SU-DHL-6 (cell line): Measurements from ENCODE around the gene NEFH.

Source experiments
- EZH2phosphoT487 ChIP-seq: fragments of 200-600 bp; sonication (generic), shearing (Covaris generic); conservative IDR thresholded peaks from 2 replicates; pipeline ENCODE4 v1.6.1; 2018; ENCODE audit warnings: mild to moderate bottlenecking, antibody characterized with exemption, low read length, moderate library complexity, mixed read lengths
- TF ChIP-seq, protein P1 (sequence below): fragments of 200-600 bp; sonication (generic); IDR thresholded peaks from one replicate; pipeline ENCODE4 v1.5.1; 2017; ENCODE audit warnings: antibody characterized with exemption, mild to moderate bottlenecking, low read length, moderate library complexity; ENCODE audit not compliant: insufficient read depth, poor library complexity, severe bottlenecking

DNA sequence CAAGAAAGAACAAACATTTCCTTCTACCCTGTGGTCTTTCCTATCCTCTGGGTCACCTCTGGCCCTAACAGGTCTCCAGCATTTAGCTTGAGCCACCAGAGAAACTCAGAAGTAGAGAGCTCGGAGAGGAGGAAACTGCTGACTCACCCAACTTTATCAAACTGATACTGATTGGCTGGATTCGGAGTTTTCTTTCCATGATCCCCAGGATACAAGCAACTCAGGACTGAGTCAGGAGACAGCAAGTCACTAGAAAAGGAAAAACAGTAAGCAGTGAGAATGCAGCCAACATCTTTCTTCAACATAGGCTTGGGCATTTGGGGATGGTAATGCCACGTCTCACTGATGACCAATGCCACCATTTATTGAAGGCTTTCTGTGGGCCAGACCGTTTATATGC is 40.8 kb downstream of the NEFH start:
- TF ChIP-seq, protein P1, sequence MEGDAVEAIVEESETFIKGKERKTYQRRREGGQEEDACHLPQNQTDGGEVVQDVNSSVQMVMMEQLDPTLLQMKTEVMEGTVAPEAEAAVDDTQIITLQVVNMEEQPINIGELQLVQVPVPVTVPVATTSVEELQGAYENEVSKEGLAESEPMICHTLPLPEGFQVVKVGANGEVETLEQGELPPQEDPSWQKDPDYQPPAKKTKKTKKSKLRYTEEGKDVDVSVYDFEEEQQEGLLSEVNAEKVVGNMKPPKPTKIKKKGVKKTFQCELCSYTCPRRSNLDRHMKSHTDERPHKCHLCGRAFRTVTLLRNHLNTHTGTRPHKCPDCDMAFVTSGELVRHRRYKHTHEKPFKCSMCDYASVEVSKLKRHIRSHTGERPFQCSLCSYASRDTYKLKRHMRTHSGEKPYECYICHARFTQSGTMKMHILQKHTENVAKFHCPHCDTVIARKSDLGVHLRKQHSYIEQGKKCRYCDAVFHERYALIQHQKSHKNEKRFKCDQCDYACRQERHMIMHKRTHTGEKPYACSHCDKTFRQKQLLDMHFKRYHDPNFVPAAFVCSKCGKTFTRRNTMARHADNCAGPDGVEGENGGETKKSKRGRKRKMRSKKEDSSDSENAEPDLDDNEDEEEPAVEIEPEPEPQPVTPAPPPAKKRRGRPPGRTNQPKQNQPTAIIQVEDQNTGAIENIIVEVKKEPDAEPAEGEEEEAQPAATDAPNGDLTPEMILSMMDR, result no peak
- TF ChIP-seq EZH2phosphoT487, result no peak
